T-helper 2 cell treated with Interferon-gamma antibody and Interleukin-4, amounts not matched to agents 100 ng/mL and 5 ng/mL, for 36 hours (primary cell): ENCODE measurements around the gene VIPR2. TPM values are rescaled to one million over a fixed set of nuclear protein-coding genes. Genes with fewer than 3 reads are reported as not detected.
"Not testable (repeated sequence)": the region's sequence is repeated elsewhere in the genome, so short reads cannot be mapped to it uniquely, and the experiment has no call there.

Source experiments
- intact Hi-C: fragments of 100-400 bp; cut with micrococcal nuclease; formaldehyde crosslinking; loops from one replicate; pipeline ENCODE4 v1.15.1; 2023
- total RNA-seq: library from RNA; stranded (reverse); gene quantifications from 2 replicates; pipeline ENCODE4 v1.2.3, GENCODE V29; 2022

Gene VIPR2
- total RNA-seq, 1 donor from 2014 or later = 2.2 TPM

DNA sequence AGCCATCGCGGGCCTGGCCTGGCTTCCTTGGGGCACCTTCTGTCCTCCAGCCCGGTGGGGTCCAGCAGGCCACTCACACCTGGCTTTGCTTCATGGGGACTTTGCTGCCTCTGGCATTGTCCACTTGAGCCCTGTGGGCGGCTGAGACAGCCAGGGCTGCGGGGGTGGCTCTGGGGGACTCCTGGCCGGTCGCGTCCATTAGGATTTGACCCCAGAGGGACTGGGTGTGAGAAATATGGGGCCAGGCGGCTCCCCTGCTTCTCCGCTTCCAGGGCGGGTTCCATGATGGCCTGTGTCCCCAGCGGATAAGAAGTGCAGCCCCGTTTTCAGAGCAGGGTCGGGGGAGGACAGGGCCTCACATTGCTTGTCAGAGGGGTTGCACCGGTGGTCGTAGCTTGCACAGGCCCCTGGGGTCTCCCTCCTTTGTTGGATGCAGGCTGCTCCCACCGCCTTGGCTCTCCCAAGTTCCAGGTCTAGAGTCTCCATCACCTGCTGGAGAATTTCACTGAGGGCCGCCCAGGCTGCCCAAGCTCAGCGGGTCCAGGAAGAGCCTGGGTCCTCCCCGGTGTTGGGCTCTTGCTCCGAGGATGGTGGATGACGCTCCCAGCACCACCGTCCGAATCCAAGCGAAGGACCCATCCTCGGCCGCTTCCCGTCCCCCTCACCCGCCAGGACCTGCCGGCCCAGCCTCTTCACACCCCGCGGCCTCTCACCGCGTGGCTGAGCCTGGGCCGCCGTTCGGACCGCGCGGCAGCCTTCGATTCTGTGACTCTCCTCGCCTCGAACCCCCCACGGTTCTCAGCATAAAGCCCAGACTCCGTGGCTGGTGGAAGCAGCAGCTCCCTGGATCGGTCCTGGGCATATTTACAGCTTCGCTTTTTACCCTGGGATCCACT lies 148.2 kb downstream of the VIPR2 start:
- intact Hi-C loops = no loop called here

DNA sequence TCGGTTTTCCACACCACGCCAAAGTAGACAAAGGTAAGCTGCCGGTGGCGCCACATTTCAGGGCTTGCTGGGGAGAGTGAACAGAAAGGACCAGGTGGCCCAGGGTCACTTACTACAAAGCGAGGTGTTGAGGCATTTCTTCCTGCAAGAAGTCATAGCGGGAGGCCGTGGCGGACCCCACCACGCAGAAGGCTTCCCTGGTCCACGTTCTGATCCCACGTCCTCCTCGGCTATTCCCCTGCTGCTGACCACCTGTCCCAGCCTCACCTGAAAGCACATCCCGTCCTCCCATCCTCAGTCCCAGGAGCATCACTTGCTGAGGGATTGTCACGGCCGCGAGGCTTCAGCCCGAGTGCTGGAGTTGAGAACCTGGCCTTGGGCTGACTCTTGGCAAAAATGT lies 149.2 kb downstream of the VIPR2 start:
- intact Hi-C loops = no loop called here

DNA sequence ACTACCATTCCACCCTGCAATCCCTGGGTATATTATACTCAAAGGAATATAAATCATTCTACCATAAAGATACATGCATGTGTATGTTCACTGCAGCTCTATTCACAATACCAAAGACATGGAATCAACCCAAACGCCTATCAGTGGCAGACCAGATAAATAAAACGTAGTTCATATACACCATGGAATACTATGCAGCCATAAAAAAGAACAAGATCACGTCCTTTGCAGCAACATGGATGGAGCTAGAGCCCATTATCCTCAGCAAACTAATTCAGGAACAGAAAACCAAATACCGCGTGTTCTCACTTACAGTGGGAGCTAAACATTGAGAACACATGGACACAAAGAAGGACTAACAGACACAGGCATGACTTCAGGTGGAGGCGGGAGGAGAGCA lies 150.0 kb downstream of the VIPR2 start:
- intact Hi-C loops = no loop called here

DNA sequence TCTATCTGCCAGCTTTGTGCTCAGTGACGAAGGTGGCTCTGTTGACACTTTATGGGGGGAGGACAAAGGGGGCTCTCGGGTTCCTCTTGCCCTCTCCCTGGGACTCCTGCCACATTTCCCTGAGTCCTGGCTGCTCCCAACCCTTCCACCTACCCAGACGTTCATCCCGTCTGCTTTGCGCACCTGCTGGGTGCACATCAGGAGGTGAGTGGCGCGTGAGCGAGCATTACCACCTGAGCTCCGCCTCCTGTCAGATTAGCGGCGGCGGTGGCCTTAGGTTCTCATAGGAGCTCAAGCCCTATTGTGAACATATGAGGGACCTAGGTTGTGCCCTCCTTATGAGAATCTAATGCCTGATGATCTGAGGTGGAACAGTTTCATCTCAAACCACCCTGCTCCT lies 151.1 kb downstream of the VIPR2 start:
- intact Hi-C loops = no loop called here

DNA sequence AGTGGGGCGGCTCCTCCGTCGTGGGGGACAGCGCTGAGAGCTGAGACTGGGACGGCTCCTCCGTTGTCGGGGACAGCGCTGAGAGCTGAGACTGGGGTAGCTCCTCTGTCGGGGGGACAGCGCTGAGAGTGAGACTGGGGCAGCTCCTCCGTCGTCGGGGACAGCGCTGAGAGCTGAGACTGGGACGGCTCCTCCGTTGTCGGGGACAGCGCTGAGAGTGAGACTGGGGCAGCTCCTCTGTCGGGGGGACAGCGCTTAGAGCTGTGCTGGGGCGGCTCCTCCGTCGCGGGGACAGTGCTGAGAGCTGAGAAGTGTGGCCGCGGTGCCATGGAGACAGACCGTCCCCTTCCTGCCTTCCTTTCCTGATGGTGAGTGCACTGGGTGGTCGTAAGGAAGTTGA lies 151.9 kb downstream of the VIPR2 start:
- intact Hi-C loops = no loop called here

DNA sequence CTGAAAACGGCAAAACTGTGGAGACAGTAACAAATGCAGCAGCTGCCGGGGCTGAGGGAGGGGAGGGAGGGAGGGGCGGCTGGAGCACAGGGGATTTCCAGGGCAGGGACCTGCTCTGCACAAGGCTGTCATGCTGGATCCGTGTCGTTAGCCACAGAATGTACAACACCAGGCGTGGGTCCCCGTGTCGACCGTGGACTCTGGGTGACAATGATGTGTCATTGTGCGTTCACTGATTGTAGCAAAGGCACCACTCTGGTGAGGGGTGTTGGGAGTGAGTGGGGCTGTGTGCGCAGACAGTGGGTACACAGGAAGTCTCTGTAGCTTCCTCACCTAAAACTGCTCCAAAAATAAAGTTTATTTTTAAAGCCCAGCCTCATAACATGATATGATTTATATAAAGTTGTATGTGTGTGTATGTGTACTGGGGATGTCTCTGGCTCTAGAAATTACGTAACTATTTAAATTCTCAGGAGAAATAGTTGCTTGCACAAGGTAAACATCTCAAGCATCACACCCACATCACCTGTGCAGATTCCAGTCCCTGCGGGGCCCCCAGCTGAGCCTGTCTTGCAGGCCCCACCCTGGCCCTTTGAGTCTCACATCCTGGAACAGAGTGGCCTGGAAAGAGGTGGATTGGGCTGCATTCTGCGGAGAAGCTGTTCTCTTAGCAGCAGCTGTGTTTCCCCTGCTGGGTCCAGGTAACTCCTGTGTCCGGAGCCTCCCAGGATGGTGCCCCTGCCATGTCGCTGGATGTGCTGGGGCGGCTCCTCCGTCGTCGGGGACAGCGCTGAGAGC lies 152.6 kb downstream of the VIPR2 start:
- intact Hi-C loops = no loop called here

DNA sequence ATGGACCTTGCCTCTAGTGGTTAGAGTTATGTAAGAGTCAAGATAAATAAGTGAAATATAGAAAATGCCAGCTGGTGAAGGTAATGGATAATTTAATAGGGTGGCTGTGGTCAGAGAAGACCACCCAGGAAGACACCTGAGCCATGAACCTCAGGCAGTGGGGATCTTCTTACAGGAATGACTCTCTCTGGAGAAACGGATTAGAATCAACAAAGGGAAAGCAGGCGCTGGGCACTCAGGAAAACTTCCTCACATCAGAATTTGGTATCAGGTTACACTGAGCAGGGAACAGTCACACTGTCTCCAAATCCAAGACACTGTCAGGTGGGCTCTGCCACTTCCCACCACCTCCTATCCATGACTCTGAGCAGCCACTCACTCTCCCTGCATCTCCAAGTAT lies 155.7 kb downstream of the VIPR2 start:
- intact Hi-C loops = no loop called here

DNA sequence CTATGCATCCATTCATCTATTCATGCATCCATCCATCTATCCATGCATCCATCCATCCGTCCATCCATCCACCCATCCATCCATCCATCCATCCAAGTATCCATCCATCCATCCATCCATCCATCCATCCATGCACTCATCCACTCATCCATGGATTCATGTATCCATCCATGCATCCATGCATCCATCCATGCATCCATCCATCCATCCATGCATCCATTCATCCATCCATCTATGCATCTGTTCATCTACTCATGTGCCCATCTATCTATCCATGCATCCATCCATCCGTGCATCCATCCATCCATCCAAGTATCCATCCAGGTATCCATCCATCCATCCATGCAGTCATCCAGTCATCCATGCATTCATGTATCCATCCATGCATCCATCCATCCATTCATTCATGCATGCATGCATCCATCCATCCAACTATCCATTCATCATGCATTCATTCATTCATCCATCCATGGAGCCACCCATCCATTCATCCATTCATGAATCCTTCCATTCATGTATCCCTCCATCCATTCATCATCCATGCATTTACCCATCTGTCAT lies 156.3 kb downstream of the VIPR2 start:
- intact Hi-C loops = no loop called here

DNA sequence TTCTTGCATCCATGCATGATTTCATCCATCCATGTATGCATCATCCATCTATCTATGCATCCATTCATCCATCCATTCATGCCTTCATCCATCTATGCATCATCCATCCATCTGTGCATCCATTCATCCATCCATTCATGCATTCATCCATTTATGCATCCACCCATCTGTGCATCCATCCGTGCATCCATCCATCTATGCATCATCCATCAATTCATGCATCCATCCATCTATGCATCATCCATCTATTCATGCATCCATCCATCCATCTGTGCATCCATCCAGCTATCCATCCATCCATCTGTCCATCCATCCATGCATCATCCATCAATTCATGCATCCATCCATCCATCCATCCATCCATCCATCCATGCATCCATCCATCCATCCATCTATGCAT lies 157.0 kb downstream of the VIPR2 start:
- intact Hi-C loops = no loop called here

DNA sequence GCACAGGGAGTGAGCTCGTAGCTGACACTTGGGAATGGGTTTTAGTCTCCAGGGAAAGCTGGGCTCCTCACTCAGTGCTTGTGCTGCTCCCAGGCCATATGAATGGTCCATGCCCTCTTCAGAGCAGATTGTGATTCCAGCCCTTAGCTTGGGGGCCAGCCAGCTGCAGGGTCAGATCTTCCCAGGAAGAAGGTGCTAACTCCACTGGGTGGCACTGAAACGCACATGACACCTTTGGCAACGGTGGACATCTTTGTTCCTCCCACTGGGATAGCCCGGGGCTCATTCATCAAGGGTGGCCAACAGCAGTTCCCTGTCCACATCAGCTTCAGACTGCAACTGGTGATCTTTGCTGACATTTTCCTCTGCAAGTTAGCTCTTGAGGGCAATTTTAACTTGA lies 159.1 kb downstream of the VIPR2 start:
- intact Hi-C loops = no loop called here

DNA sequence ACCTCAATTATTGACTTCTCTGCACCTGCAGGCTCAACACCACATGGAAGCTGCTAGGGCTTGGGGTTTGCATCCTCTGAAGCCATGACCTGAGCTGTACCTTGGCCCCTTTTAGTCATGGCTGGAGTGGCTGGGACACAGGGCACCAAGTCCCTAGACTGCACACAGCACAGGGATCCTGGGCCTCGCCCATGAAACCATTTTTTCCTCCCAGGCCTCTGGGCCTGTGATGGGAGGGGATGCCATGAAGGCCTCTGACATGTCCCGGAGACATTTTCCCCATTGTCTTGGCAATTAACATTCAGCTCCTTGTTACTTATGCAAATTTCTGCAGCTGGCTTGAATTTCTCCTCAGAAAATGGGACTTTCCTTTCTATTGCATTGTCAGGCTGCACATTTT lies 160.7 kb downstream of the VIPR2 start:
- intact Hi-C loops = not testable (repeated sequence)

DNA sequence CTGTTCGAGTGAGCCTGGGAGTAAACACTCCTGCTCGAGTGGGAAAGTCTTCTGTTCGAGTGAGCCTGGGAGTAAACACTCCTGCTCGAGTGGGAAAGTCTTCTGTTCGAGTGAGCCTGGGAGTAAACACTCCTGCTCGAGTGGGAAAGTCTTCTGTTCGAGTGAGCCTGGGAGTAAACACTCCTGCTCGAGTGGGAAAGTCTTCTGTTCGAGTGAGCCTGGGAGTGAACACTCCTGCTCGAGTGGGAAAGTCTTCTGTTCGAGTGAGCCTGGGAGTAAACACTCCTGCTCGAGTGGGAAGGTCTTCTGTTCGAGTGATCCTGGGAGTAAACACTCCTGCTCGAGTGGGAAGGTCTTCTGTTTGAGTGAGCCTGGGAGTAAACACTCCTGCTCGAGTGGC lies 162.6 kb downstream of the VIPR2 start:
- intact Hi-C loops = not testable (repeated sequence)

DNA sequence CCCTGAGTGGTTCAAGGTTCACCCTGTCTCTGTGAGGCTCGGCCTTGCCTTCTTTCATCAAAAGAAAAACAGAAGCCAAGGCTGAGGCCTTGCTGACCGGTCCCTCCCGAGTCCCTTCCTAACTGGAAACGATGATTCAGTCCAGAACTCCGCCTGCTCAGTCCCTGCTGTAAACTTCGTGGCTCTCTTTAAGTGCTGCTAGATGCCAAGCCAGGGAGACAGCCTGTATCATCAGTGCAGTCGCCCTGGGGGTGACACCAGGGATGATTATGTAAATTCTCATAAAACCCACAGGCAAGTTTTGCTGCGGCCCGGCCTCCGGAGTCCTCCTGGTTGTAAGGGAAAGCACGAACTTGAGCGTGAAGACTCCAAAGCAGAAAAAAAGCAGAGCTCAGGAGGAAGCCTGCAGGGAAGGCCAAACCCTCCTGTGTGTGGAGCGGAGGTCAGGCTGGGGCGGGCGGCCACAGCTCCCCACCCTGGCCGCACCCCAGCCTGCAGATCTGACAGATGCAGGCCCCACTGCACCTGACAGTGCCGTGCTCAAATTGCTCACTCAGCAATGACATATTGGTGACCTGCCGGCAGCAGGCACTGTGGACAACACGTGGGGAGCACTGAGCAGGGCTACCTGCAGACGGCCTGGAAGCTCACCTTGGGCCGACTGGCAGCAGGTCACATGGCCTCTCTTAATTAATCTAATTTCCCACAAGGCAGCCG lies 164.9 kb downstream of the VIPR2 start:
- intact Hi-C loops = loop anchor here (5.0 kb wide), 3 partner anchors 157 to 392 kb away; partner anchors contain the start of gene PTPRN2

DNA sequence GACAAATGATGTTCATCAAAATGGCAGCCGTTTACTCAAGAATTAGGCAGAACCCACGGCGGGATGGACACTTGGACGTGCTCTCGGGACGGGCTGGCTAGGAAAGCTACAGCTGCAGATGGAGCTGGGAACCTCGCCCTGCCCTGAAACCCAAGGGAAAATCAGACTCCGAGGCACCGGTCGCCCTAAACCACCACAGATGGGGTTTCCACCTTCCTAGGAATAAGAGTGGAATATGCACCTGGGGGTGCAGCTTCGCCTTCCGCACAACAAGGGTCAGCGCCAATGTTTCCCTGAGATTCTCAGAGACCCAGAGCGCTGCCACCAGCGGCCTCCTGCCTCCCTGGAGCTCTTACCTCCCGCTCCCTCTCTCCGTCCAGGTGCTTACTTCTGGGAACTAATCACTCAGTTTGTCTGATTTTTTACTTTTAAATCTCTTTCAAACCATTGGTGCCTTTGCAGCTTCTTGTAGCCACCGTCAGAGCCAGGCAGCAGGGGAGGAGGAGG lies 165.6 kb downstream of the VIPR2 start:
- intact Hi-C loops = loop anchor here (5.0 kb wide), 3 partner anchors 157 to 392 kb away; partner anchors contain the start of gene PTPRN2
